ENCODE results near the gene DSCAML1.

DSCAML1 gene

DNA sequence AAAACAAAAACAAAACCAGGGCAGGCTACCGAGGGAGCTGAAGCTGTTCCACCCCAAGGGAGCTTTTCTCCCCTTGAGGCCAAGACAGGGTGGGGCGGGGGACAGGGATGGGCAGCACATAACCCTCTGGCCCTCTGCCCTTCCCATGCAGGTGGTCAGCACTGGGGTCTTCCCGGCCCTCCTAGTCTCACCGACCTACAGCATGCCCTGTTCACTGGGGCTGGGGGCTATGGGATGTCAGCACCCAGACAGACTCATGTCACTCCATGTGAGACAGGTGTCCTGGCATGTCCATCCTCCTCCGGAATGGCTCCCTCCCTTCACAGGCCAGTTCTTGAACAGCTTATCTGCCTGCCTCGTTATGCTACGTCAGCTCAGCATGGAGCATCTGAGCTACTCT, 51.7 kb downstream of the DSCAML1 start:
- Histone ChIP-seq H2AFZ (ENCODE audit: low read depth, low read length) (no peak overlapping the region), H3K36me3 (replicated peaks; ENCODE audit: low read depth, low read length) (no peaks in the 10 kb centered on the region), H3K9me3 (ENCODE audit: insufficient read depth, low read length) (no peaks in the 10 kb centered on the region), H3K4me1 (ENCODE audit: low read length) (no peaks in the 10 kb centered on the region), H3K27me3 (ENCODE audit: low read depth, low read length) (peaks cover 12% of the 10 kb centered on the region), H3K9ac (ENCODE audit: low read length) (no peak overlapping the region), H3K4me3 (ENCODE audit: low read length) (no peak overlapping the region), H4K20me1 (ENCODE audit: insufficient read depth, low read length) (no peaks in the 10 kb centered on the region), H3K79me2 (ENCODE audit: low read length) (no peaks in the 10 kb centered on the region), H3K27ac (ENCODE audit: low read length) (no peak overlapping the region), H3K4me2 (ENCODE audit: low read length) (no peak overlapping the region)
- no peak for TF ChIP-seq EZH2phosphoT487 (IDR thresholded peaks at IDR 0.05; ENCODE audit: low read depth)
- TF ChIP-seq, protein P1, sequence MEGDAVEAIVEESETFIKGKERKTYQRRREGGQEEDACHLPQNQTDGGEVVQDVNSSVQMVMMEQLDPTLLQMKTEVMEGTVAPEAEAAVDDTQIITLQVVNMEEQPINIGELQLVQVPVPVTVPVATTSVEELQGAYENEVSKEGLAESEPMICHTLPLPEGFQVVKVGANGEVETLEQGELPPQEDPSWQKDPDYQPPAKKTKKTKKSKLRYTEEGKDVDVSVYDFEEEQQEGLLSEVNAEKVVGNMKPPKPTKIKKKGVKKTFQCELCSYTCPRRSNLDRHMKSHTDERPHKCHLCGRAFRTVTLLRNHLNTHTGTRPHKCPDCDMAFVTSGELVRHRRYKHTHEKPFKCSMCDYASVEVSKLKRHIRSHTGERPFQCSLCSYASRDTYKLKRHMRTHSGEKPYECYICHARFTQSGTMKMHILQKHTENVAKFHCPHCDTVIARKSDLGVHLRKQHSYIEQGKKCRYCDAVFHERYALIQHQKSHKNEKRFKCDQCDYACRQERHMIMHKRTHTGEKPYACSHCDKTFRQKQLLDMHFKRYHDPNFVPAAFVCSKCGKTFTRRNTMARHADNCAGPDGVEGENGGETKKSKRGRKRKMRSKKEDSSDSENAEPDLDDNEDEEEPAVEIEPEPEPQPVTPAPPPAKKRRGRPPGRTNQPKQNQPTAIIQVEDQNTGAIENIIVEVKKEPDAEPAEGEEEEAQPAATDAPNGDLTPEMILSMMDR (IDR thresholded peaks at IDR 0.05; ENCODE audit: low read depth, low read length): no peak

DNA sequence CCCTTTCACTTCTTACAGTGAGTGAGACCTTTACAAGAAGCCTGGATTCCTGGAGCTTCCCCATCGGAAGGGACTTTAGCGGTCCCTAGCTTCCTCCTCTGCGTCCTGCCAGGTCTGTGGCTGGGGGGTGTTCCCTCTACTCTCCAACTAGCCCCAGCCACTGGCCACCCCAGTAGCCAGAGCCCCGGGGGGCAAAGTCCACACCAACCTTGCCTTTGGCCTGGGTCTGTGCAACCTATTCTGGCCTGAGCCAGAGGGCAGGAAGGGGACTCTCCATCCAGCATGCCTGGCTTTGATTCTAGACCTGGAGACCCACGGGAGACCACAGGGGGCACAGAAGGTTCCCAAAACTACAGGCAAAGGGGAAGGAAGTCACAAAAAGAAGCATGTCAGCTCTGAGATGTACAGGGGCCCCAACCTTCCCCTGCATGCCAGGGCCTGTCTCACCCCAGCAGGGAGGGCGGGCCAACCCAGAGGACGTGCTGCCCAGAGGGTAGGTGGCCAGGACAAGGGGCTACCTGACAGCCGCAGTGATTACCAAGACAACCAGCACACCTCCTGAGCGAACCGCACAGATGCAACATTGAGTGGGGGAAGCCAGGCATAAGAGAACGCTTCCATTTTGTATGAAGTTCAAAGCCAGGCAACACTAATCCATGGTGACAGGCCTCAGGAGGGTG, 52.4 kb downstream of the DSCAML1 start:
- peaks cover 16% of the 10 kb centered on the region for H3K27me3 ChIP-seq (ENCODE audit: low read depth, low read length)
- no peak overlapping the region for H2AFZ ChIP-seq (ENCODE audit: low read depth, low read length)
- no peak overlapping the region for H3K4me2 ChIP-seq (ENCODE audit: low read length)
- no peak overlapping the region for H3K4me3 ChIP-seq (ENCODE audit: low read length)
- H4K20me1 ChIP-seq (ENCODE audit: insufficient read depth, low read length): no peaks in the 10 kb centered on the region
- H3K4me1 ChIP-seq (ENCODE audit: low read length): no peaks in the 10 kb centered on the region
- no peaks in the 10 kb centered on the region for H3K36me3 ChIP-seq (replicated peaks; ENCODE audit: low read depth, low read length)
- TF ChIP-seq EZH2phosphoT487 (IDR thresholded peaks at IDR 0.05; ENCODE audit: low read depth): no peak
- TF ChIP-seq, protein P1 (IDR thresholded peaks at IDR 0.05; ENCODE audit: low read depth, low read length): no peak
- no peaks in the 10 kb centered on the region for H3K79me2 ChIP-seq (ENCODE audit: low read length)
- H3K9me3 ChIP-seq (ENCODE audit: insufficient read depth, low read length): no peaks in the 10 kb centered on the region
- H3K27ac ChIP-seq (ENCODE audit: low read length): no peak overlapping the region
- no peak overlapping the region for H3K9ac ChIP-seq (ENCODE audit: low read length)

DNA sequence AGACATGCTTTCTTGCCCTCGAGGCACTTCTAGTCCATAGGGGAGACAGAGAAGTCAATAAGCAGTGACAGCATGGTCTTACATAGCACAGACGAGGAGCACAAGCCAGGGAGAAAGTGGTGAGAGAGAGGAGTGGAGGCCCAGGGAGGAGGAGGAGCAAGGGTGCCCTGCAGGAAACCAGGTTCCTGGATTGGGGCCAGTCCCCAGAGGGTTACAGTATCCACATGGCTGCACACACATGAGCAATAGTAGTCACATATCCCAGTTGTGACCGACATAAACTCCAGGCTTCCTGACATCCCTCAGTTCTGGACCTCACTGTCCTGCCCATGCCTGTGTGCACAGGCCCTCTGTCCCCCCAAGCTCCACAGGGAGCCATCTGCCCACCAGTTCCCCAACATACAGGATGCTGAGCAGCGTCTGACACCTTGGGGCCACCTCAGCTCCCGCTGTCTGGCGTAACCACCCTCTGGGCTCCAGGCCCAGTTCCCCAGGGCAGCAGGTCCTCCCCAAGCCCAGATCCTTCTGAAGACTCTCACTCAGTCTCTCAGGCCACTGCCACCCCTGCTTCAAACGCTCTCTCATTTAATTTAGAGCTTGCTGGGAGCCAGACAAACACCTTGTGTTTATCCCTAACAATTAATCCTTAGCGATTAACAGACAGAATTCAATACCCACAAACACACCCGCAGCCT, 53.7 kb downstream of the DSCAML1 start:
- Histone ChIP-seq H3K4me2 (ENCODE audit: low read length) (no peak overlapping the region), H2AFZ (ENCODE audit: low read depth, low read length) (no peak overlapping the region)

More for the DNA sequence above, 53.7 kb downstream of the DSCAML1 start:
- H4K20me1 ChIP-seq (ENCODE audit: insufficient read depth, low read length): no peaks in the 10 kb centered on the region
- H3K4me3 ChIP-seq (ENCODE audit: low read length): no peak overlapping the region
- TF ChIP-seq, protein P1 (IDR thresholded peaks at IDR 0.05; ENCODE audit: low read depth, low read length): no peak
- TF ChIP-seq EZH2phosphoT487 (IDR thresholded peaks at IDR 0.05; ENCODE audit: low read depth): no peak
- no peaks in the 10 kb centered on the region for H3K9me3 ChIP-seq (ENCODE audit: insufficient read depth, low read length)
- H3K27me3 ChIP-seq (ENCODE audit: low read depth, low read length): peaks cover 24% of the 10 kb centered on the region
- H3K79me2 ChIP-seq (ENCODE audit: low read length): no peaks in the 10 kb centered on the region
- no peak overlapping the region for H3K9ac ChIP-seq (ENCODE audit: low read length)
- no peak overlapping the region for H3K27ac ChIP-seq (ENCODE audit: low read length)
- no peaks in the 10 kb centered on the region for H3K36me3 ChIP-seq (replicated peaks; ENCODE audit: low read depth, low read length)
- H3K4me1 ChIP-seq (ENCODE audit: low read length): no peaks in the 10 kb centered on the region
